Measurements from ENCODE around the gene SDK1. TPM values are rescaled to one million over a fixed set of nuclear protein-coding genes. Genes with fewer than 3 reads are reported as not detected.

The SDK1 gene
- total RNA-seq, 4 donors from 2014 or later: 2.5 to 12.9 (median 6.1) TPM

- 98% methylated on average over 11 of the region's 11 CpGs for WGBS
- no peak for TF ChIP-seq POLR2AphosphoS5 (IDR thresholded peaks at IDR 0.05)
- TF ChIP-seq EP300 (IDR thresholded peaks at IDR 0.05): no peak
- no peak for TF ChIP-seq CTCF (IDR thresholded peaks at IDR 0.05)
- no peak for TF ChIP-seq POLR2A (IDR thresholded peaks at IDR 0.05)
- H3K9me3 ChIP-seq: no peaks in the 10 kb centered on the region
- H3K4me1 ChIP-seq: peaks cover 10% of the 10 kb centered on the region
- no peak overlapping the region for H3K4me3 ChIP-seq
- no peaks in the 10 kb centered on the region for H3K36me3 ChIP-seq
- peaks cover 2% of the 10 kb centered on the region for H3K27me3 ChIP-seq
- H3K27ac ChIP-seq: no peak overlapping the region
- DNase-seq (ENCODE audit: low spot score in 2 of 2): no peak
Measured at GRCh38 chr7:3956949-3957348, 655.9 kb downstream of the SDK1 start.

- H3K27me3 ChIP-seq: peaks cover 2% of the 10 kb centered on the region
- no peak overlapping the region for H3K4me3 ChIP-seq
- no peaks in the 10 kb centered on the region for H3K36me3 ChIP-seq
- peaks cover 10% of the 10 kb centered on the region for H3K4me1 ChIP-seq
- TF ChIP-seq POLR2A (IDR thresholded peaks at IDR 0.05) (no peak), POLR2AphosphoS5 (IDR thresholded peaks at IDR 0.05) (no peak), CTCF (IDR thresholded peaks at IDR 0.05) (no peak), EP300 (IDR thresholded peaks at IDR 0.05) (no peak)
- 71% methylated on average over 8 of the region's 8 CpGs for WGBS
- no peak overlapping the region for H3K27ac ChIP-seq
- DNase-seq (ENCODE audit: low spot score in 2 of 2): no peak
- no peaks in the 10 kb centered on the region for H3K9me3 ChIP-seq
Measured at GRCh38 chr7:3957472-3958108, 656.5 kb downstream of the SDK1 start.

GRCh38 chr7:3958109-3958483, 657.0 kb downstream of the SDK1 start:
- DNase-seq (ENCODE audit: low spot score in 2 of 2): no peak
- Histone ChIP-seq H3K9me3 (no peaks in the 10 kb centered on the region), H3K27me3 (peaks cover 2% of the 10 kb centered on the region), H3K4me3 (no peak overlapping the region), H3K4me1 (peaks cover 10% of the 10 kb centered on the region), H3K27ac (no peak overlapping the region), H3K36me3 (no peaks in the 10 kb centered on the region)
- WGBS: 81% methylated on average over 5 of the region's 5 CpGs
- TF ChIP-seq POLR2A (IDR thresholded peaks at IDR 0.05): no peak
- TF ChIP-seq EP300 (IDR thresholded peaks at IDR 0.05): no peak
- TF ChIP-seq POLR2AphosphoS5 (IDR thresholded peaks at IDR 0.05): no peak
- no peak for TF ChIP-seq CTCF (IDR thresholded peaks at IDR 0.05)

- WGBS: 96% methylated on average over 6 of the region's 6 CpGs
- TF ChIP-seq CTCF (IDR thresholded peaks at IDR 0.05) (no peak), EP300 (IDR thresholded peaks at IDR 0.05) (no peak), POLR2AphosphoS5 (IDR thresholded peaks at IDR 0.05) (no peak), POLR2A (IDR thresholded peaks at IDR 0.05) (no peak)
- Histone ChIP-seq H3K27me3 (peaks cover 2% of the 10 kb centered on the region), H3K4me1 (peaks cover 10% of the 10 kb centered on the region), H3K9me3 (no peaks in the 10 kb centered on the region), H3K36me3 (no peaks in the 10 kb centered on the region), H3K4me3 (no peak overlapping the region), H3K27ac (no peak overlapping the region)
- DNase-seq (ENCODE audit: low spot score in 2 of 2): no peak
Measured at GRCh38 chr7:3959364-3959763, 658.3 kb downstream of the SDK1 start.

- TF ChIP-seq POLR2A (IDR thresholded peaks at IDR 0.05): no peak
- TF ChIP-seq CTCF (IDR thresholded peaks at IDR 0.05): no peak
- TF ChIP-seq POLR2AphosphoS5 (IDR thresholded peaks at IDR 0.05): no peak
- no peak for TF ChIP-seq EP300 (IDR thresholded peaks at IDR 0.05)
- no peak for DNase-seq (ENCODE audit: low spot score in 2 of 2)
- H3K4me3 ChIP-seq: no peak overlapping the region
- H3K27ac ChIP-seq: no peak overlapping the region
- WGBS: 75% methylated on average over 11 of the region's 11 CpGs
- peaks cover 2% of the 10 kb centered on the region for H3K27me3 ChIP-seq
- H3K4me1 ChIP-seq: peaks cover 10% of the 10 kb centered on the region
- H3K9me3 ChIP-seq: no peaks in the 10 kb centered on the region
- H3K36me3 ChIP-seq: no peaks in the 10 kb centered on the region
Measured at GRCh38 chr7:3960050-3960763, 659.2 kb downstream of the SDK1 start.
